Uterus (tissue), 2 donors: Measurements from ENCODE around the gene PKD2L1.

ENCODE experiments used
- CTCF ChIP-seq, 4 experiments: fragments of 200-600 bp in 2 of 4; fragments of 450-650 bp in 2 of 4; sonication (generic) in 2 of 4; IDR thresholded peaks; one replicate each; pipeline ENCODE4 v1.5.1; 2016 to 2019; ENCODE audit warnings: antibody characterized with exemption in 4 of 4, mild to moderate bottlenecking in 2 of 4, moderate library complexity in 1 of 4
- POLR2A ChIP-seq, 2 donors: fragments of 450-650 bp; IDR thresholded peaks; one replicate each; pipeline ENCODE4 v1.6.1; 2016; ENCODE audit warnings: antibody characterized with exemption in 2 of 2, mild to moderate bottlenecking in 1 of 2, moderate library complexity in 1 of 2

GRCh38 chr10:100297242-100297641, 32.8 kb downstream of the PKD2L1 start:
- TF ChIP-seq CTCF (IDR thresholded peaks at IDR 0.05) (no peak), POLR2A (IDR thresholded peaks at IDR 0.05) (no peak)
